Trophoblast cell (in vitro differentiated cells and primary cell): ENCODE measurements around the gene NLRP10.

Source experiments
- DNase-seq, 2 donors: peaks; one replicate each; pipeline ENCODE4 v3.0.0-alpha.2; 2016
- H2AFZ ChIP-seq: 2 replicates; pipeline ENCODE4 v1.6.1; 2013; ENCODE audit warnings: low read length, moderate library complexity, mild to moderate bottlenecking; ENCODE audit not compliant: insufficient read depth, poor library complexity
- H2AK5ac ChIP-seq: 2 replicates; pipeline ENCODE4 v1.6.1; 2013; ENCODE audit warnings: mild to moderate bottlenecking, low read length
- H2BK120ac ChIP-seq: 2 replicates; pipeline ENCODE4 v1.6.1; 2013; ENCODE audit warnings: low read length, mild to moderate bottlenecking, moderate library complexity; ENCODE audit not compliant: insufficient read depth, poor library complexity
- H2BK12ac ChIP-seq: 2 replicates; pipeline ENCODE4 v1.6.1; 2013; ENCODE audit warnings: mild to moderate bottlenecking, low read length, moderate library complexity
- H2BK5ac ChIP-seq: 2 replicates; pipeline ENCODE4 v1.6.1; 2013; ENCODE audit warnings: low read length, low read depth, moderate library complexity, mild to moderate bottlenecking; ENCODE audit not compliant: poor library complexity
- H3K14ac ChIP-seq: 2 replicates; pipeline ENCODE4 v1.6.1; 2013; ENCODE audit warnings: mild to moderate bottlenecking, low read length
- H3K18ac ChIP-seq: 2 replicates; pipeline ENCODE4 v1.6.1; 2013; ENCODE audit warnings: mild to moderate bottlenecking, low read length
- H3K23ac ChIP-seq: 2 replicates; pipeline ENCODE4 v1.6.1; 2013; ENCODE audit warnings: low read length
- H3K27ac ChIP-seq: 2 replicates; pipeline ENCODE4 v1.5.1; 2013; ENCODE audit warnings: low read depth, mild to moderate bottlenecking, inconsistent platforms, low read length, moderate library complexity
- H3K27me3 ChIP-seq: 2 replicates; pipeline ENCODE4 v1.6.1; 2013; ENCODE audit warnings: inconsistent platforms, mild to moderate bottlenecking, low read length, moderate library complexity; ENCODE audit not compliant: insufficient read depth
- H3K36me3 ChIP-seq, 2 experiments: 1 replicate in 1 of 2; 2 replicates in 1 of 2; pipeline ENCODE4 v1.6.1; 2013; ENCODE audit warnings: low read length in 2 of 2, mild to moderate bottlenecking in 2 of 2, moderate library complexity in 1 of 2; ENCODE audit not compliant: insufficient read depth in 2 of 2, control insufficient read depth in 1 of 2
- H3K4ac ChIP-seq: 2 replicates; pipeline ENCODE4 v1.6.1; 2013; ENCODE audit warnings: low read depth, mild to moderate bottlenecking, low read length, moderate library complexity
- H3K4me1 ChIP-seq, 2 experiments: 1 replicate in 1 of 2; 2 replicates in 1 of 2; pipeline ENCODE4 v1.6.1; 2013; ENCODE audit warnings: low read length in 2 of 2, mild to moderate bottlenecking in 2 of 2, moderate library complexity in 1 of 2; ENCODE audit not compliant: insufficient read depth in 2 of 2, control insufficient read depth in 1 of 2
- H3K4me2 ChIP-seq: 2 replicates; pipeline ENCODE4 v1.6.1; 2013; ENCODE audit warnings: inconsistent platforms, mild to moderate bottlenecking, low read length, moderate library complexity
- H3K4me3 ChIP-seq: 2 replicates; pipeline ENCODE4 v1.5.1; 2013; ENCODE audit warnings: mild to moderate bottlenecking, low read depth, low read length, inconsistent platforms
- H3K79me1 ChIP-seq: one replicate; pipeline ENCODE4 v1.6.1; 2013; ENCODE audit warnings: low read length
- H3K79me2 ChIP-seq: 2 replicates; pipeline ENCODE4 v1.6.1; 2013; ENCODE audit warnings: low read length, mild to moderate bottlenecking; ENCODE audit not compliant: control insufficient read depth, insufficient read depth, poor library complexity
- H3K9ac ChIP-seq: 2 replicates; pipeline ENCODE4 v1.6.1; 2013; ENCODE audit warnings: mild to moderate bottlenecking, low read length
- H3K9me3 ChIP-seq: 2 replicates; pipeline ENCODE4 v1.6.1; 2013; ENCODE audit warnings: low read depth, mild to moderate bottlenecking, control low read depth, inconsistent platforms, low read length; ENCODE audit not compliant: insufficient read depth
- H4K12ac ChIP-seq: 2 replicates; pipeline ENCODE4 v1.6.1; 2013; ENCODE audit warnings: low read depth, mild to moderate bottlenecking, low read length, moderate library complexity
- H4K8ac ChIP-seq: 2 replicates; pipeline ENCODE4 v1.6.1; 2013; ENCODE audit warnings: low read depth, mild to moderate bottlenecking, low read length, moderate library complexity
- H4K91ac ChIP-seq: one replicate; pipeline ENCODE4 v1.6.1; 2013; ENCODE audit warnings: low read depth, mild to moderate bottlenecking, low read length, moderate library complexity
- WGBS: extraction: QIAGEN DNeasy Blood & Tissue Kit; methylation state at CpG from one replicate; pipeline ENCODE4 v1.1.7; 2013; ENCODE audit warnings: missing lambda C conversion rate; ENCODE audit not compliant: insufficient read length, insufficient coverage; ENCODE audit errors: extremely low coverage; 5-methylcytosine and 5-hydroxymethylcytosine counted together

The NLRP10 gene

GRCh38 chr11:8004008-8004407, 38.8 kb upstream of the NLRP10 start:
- Histone ChIP-seq H3K23ac (no peak overlapping the region), H4K8ac (no peak overlapping the region), H3K9me3 (no peaks in the 10 kb centered on the region), H3K4ac (no peak overlapping the region), H2BK120ac (no peak overlapping the region), H3K27ac (no peak overlapping the region), H3K4me2 (no peak overlapping the region), H3K4me1 (no peaks in the 10 kb centered on the region), H3K36me3 (peaks cover 2 to 4% of the 10 kb centered on the region in 2 experiments), H3K4me3 (no peak overlapping the region), H3K27me3 (no peaks in the 10 kb centered on the region), H2BK5ac (no peak overlapping the region), H2AFZ (no peak overlapping the region), H4K91ac (no peak overlapping the region), H3K14ac (no peak overlapping the region), H2BK12ac (no peak overlapping the region), H3K9ac (no peak overlapping the region), H3K79me2 (no peaks in the 10 kb centered on the region), H4K12ac (no peak overlapping the region), H3K18ac (no peak overlapping the region), H2AK5ac (no peak overlapping the region), H3K79me1 (no peaks in the 10 kb centered on the region)
- WGBS: no CpG with 5 or more reads among the region's 2 CpGs
- DNase-seq: no peak

- Histone ChIP-seq H3K27ac (no peak overlapping the region), H4K91ac (no peak overlapping the region), H3K27me3 (no peaks in the 10 kb centered on the region), H3K9me3 (no peaks in the 10 kb centered on the region), H2AK5ac (no peak overlapping the region), H3K36me3 (peaks cover 2 to 9% of the 10 kb centered on the region in 2 experiments), H3K14ac (no peak overlapping the region), H3K4me1 (no peaks in the 10 kb centered on the region), H3K18ac (no peak overlapping the region), H3K4me2 (no peak overlapping the region), H2BK5ac (no peak overlapping the region), H3K23ac (no peak overlapping the region), H3K79me2 (no peaks in the 10 kb centered on the region), H3K79me1 (no peaks in the 10 kb centered on the region), H2AFZ (no peak overlapping the region), H3K4me3 (no peak overlapping the region), H2BK120ac (no peak overlapping the region), H4K8ac (no peak overlapping the region), H3K9ac (no peak overlapping the region), H4K12ac (no peak overlapping the region), H3K4ac (no peak overlapping the region), H2BK12ac (no peak overlapping the region)
- no CpG with 5 or more reads among the region's 7 CpGs for WGBS
- no peak for DNase-seq
These were observed 37.9 kb upstream of the NLRP10 start for GRCh38 chr11:8003187-8003586.

GRCh38 chr11:8002676-8003075, 37.4 kb upstream of the NLRP10 start:
- no peak overlapping the region for H3K18ac ChIP-seq
- no peak overlapping the region for H3K4me3 ChIP-seq
- H3K9ac ChIP-seq: no peak overlapping the region
- H3K36me3 ChIP-seq: peaks cover 2 to 10% of the 10 kb centered on the region in 2 experiments
- H2BK5ac ChIP-seq: no peak overlapping the region
- H4K12ac ChIP-seq: no peak overlapping the region
- no peak overlapping the region for H2AFZ ChIP-seq
- no peak overlapping the region for H4K8ac ChIP-seq
- no peak overlapping the region for H3K27ac ChIP-seq
- H3K4ac ChIP-seq: no peak overlapping the region
- no peaks in the 10 kb centered on the region for H3K27me3 ChIP-seq
- H3K9me3 ChIP-seq: no peaks in the 10 kb centered on the region
- H3K4me2 ChIP-seq: no peak overlapping the region
- no peak overlapping the region for H4K91ac ChIP-seq
- no peak overlapping the region for H3K14ac ChIP-seq
- H2AK5ac ChIP-seq: no peak overlapping the region
- no peak overlapping the region for H3K23ac ChIP-seq
- WGBS: no CpG with 5 or more reads among the region's 1 CpG
- no peaks in the 10 kb centered on the region for H3K4me1 ChIP-seq
- DNase-seq: no peak
- no peak overlapping the region for H2BK120ac ChIP-seq
- no peak overlapping the region for H2BK12ac ChIP-seq
- H3K79me1 ChIP-seq: no peaks in the 10 kb centered on the region
- no peaks in the 10 kb centered on the region for H3K79me2 ChIP-seq

DNA sequence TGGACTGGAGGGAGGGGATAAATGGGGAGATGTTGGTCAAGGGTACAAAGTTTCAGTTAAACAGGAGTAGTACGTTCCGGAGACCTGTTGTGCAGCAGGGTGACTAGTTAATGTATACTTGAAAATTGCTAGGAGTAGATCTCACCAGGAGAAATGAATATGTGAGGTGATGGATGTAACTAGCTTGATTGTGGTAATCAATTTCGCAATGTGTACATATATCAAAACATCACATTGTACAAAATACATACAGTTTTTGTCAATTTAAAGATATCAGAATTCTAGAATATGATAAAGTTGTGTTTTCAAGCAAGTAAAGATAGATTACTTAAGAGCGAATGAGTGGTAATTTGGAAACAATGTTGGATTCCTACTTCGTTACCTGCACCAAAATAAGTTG, 35.1 kb upstream of the NLRP10 start:
- WGBS: no CpG with 5 or more reads among the region's 5 CpGs
- Histone ChIP-seq H3K4me3 (no peak overlapping the region), H3K4me2 (no peak overlapping the region), H3K9ac (no peak overlapping the region), H3K36me3 (peaks cover 4 to 18% of the 10 kb centered on the region in 2 experiments), H3K79me1 (no peaks in the 10 kb centered on the region), H3K9me3 (no peaks in the 10 kb centered on the region), H3K4me1 (no peaks in the 10 kb centered on the region), H4K12ac (no peak overlapping the region), H2AFZ (no peak overlapping the region), H3K18ac (no peak overlapping the region), H3K27ac (no peak overlapping the region), H2AK5ac (no peak overlapping the region), H3K14ac (no peak overlapping the region), H2BK120ac (no peak overlapping the region), H3K79me2 (no peaks in the 10 kb centered on the region), H3K4ac (no peak overlapping the region), H4K8ac (no peak overlapping the region), H2BK5ac (no peak overlapping the region), H3K27me3 (no peaks in the 10 kb centered on the region), H4K91ac (no peak overlapping the region), H2BK12ac (no peak overlapping the region), H3K23ac (no peak overlapping the region)
- no peak for DNase-seq
